GM19468 (cell line): ENCODE measurements around the gene MORN1.

Experiments used
- ATAC-seq: cut with Tn5 transposase; IDR thresholded peaks from one replicate; pipeline ENCODE4 v1.9.1; 2021; ENCODE audit warnings: mild to moderate bottlenecking, moderate library complexity, moderate number of reproducible peaks; ENCODE audit not compliant: unreplicated experiment; ENCODE audit errors: extremely low read depth

Gene MORN1

GRCh38 chr1:2425892-2426291, 34.5 kb upstream of the MORN1 start:
- ATAC-seq = no peak

DNA sequence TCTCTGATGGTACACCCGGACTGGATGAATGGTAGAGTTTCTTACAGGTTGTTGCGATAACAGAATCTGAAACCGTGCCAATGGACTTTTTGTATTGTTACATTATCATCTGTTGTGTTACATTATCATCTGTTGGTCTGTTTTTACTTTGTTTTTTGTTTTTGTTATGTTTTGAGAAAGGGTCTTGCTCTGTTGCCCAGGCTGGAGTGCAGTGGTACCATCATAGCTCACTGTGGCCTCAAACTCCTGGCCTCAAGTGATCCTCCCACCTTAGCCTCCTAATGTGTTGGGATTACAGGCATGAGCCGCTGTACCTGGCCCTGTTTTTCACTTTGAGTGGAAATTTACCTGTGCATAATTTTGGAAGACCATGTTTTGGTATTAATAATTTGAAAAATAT, 31.2 kb upstream of the MORN1 start:
- ATAC-seq = no peak

DNA sequence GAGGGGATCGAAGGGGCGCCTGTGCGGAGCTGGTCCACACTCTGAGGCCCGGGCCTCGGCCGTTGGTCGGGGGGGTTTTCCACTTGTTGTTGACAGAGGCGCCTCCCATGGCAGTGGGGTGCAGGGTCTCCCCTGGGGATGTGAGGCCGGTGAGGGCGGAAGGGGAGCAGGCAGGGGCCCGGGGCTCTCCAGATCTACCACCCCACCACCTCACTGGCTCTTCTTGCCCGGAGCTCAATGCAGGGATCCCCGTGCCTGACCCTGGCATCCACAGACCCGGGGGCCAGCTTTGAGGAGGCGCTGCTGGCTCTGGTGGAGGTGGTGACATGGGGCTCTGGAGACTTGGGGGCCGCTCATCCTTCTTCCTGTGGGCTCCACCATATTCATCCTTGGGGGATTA, 28.1 kb upstream of the MORN1 start:
- ATAC-seq = no peak

- ATAC-seq = no peak
These were observed 27.5 kb upstream of the MORN1 start for GRCh38 chr1:2418791-2419320.

DNA sequence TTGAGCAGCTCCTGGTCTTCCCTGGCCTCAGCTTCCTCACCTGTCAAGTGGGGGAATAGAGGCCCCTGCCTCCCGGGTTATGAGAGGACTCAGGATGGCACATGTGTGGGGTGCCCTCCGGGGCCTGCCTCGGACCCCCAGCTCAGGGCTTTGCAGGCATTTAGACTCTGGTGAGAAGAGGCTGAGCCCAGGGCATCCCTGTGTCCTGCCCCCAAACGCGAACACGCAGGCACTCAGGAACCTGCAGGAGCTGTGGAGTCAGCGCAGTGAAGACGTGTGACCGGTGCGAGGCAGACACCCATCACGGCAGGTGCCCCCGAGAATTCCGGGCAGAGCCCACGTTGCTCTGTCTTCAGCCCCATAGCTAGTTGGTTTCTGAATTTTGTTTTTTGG, 26.5 kb upstream of the MORN1 start:
- ATAC-seq = no peak

DNA sequence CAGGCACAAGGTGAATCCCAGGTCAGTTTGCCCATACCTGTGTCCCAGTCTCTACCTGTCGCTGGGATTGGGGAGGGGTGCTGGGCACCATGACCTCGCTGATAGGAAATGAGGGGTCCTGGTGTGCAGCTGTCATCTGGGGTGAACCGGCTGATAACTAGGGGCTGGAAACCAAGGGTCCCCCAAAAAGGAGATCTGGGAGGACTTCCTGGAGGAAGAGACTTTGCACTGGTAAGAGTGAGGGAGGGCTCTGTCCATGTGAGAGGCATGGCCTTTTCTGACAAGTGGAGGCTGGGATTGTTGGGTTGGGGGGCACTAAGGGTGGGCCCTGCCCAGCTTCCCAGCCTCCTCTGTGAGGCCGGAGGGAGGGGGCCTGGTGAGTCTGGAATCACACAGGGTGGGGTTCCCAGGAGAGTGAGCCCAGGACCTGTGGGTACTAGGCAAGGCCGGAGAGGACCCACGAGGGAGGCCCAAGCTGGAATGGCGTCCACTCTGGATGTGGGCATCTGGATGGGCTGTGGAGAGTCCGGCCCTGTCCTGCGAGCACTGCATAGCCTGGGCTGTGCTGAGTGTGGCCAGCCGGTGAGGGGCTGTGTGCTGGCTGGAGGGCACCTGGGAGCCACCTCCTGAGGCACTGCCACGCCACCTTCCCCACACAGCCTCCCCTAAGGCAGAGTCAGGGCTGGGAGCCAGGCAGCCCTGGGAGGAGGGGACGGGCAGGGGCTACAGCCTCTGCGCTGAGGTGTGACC, 25.9 kb upstream of the MORN1 start:
- ATAC-seq = no peak

- no peak for ATAC-seq
These were observed 25.0 kb upstream of the MORN1 start for GRCh38 chr1:2416403-2416802.

DNA sequence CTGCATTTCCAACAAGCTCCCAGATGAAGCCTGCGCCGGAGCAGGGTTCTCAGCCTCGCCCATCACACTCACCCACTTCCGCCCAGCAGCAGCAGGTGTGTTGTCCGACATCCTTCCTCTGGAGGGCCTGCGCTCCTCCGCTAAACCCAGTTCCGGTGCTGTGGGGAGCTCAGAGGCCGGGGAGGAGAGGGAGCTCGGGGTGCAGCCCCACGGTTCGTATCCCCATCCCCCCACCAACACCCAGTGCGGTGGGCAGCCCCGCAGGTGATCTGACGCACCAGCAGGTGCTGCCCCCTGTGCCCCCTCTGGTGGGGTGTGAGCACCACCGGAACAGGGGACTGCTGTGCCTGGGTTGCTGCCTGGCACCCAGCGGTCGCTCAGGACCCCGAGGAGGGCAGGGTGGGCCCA, 24.5 kb upstream of the MORN1 start:
- no peak for ATAC-seq

- no peak for ATAC-seq
These were observed 24.0 kb upstream of the MORN1 start for GRCh38 chr1:2415337-2415736.

GRCh38 chr1:2414297-2414958, 23.1 kb upstream of the MORN1 start:
- no peak for ATAC-seq

DNA sequence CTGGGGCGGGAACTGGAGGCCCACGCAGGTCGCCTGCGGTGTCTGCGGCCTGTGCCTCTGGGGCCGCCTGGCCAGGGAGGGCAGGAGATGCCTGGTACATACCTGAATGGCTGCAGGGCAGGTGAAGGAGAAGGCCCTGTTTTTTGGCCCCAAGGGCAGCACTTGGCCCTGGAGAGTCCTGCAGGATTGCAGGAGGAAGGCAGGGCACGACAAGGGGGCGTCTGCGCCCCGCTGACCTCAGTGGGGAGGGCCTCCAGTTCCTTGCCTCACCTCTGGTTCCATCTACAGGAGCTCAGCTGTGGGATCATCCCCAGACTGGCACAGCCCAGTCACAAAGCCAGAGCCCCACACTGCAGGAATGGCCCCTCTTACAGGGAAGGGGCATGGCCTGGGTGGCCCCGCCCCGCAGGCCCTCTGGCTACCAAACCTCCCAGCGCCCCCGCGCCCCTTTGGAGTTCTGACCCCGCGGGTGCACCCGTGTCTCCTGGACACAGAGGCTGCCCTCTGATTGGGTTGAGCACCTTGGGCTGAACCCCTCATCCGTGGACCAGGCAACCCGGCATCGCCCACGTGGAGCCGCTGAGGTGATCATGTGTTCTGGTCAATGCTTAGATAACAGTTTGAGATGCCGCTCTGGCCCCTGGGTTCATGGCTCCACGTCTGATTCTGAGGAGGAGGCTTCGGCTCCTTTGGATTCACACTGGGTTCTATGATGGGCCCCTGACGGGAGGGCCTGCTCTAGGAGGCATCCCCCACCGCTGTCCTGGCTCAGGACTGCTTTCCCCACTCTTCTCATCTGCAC, 22.3 kb upstream of the MORN1 start:
- no peak for ATAC-seq

DNA sequence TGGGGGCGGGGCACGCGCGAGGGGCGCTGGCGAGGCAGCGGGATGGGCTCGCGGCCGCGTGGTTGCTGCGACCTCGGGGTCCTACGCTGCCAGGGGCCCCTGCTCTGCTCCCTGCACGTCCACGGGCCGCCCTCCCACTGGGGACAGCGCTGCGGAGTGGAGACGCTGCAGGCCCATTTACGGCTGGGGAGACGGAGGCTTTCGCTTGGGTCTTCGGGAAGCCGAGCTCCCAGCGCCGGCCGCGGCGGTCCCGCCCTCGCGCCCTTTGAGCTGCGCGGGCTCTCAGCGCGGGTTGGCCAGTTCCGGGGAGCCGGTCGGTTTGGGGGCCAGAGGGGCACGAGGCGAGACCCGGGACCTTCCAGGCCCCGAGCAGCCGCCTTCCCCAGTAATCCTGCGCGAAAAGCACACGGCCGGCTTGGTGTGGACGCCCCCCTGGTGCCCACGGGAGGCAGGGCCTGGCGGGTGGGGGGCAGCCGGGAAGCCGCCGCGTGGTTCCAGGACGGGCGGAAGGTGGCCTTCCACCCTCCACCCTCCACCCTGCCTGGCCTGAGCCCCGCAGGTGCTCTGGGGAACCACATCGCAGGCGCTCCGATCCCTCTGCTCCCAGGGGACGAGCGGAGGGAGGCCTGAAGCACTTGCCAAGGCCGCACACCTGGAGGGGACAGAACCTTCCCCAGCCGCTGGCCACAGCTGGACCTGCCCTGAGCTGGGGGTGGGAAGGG, 21.6 kb upstream of the MORN1 start:
- ATAC-seq = no peak

GRCh38 chr1:2412395-2412772, 21.0 kb upstream of the MORN1 start, which contains the start of gene PEX10:
PEX10 (minus strand) TSS chr1:2412564; CDS start chr1:2412502, 62 bp downstream.
- peak; percentile 72 for ATAC-seq

DNA sequence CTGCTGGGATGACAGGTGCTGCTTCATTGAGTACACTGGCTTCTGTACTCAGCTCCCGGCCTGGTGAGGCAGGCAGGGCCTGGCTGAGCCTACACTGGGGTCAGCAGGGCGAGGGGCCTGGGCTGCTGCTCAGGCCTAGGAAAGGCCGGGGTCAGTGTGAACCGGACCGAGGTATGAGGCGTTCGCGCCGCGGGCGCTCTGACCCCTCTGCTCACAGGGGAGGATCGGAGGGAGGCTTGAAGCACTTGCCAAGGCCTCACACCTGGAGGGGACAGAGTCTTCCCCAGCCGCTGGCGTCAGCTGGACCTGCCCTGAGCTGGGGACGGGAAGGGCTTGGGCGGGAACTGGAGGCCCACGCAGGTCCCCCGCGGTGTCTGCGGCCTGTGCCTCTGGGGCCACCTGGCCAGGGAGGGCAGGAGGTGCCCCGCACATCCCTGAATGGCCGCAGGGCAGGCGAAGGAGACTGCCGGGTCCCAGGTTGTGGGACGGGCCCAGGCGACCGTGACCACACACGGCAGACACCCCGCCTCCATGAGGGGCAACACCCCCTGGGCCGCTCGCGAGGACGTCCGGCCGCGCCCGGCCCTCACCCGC, 20.5 kb upstream of the MORN1 start:
- ATAC-seq = peak; percentile 6

DNA sequence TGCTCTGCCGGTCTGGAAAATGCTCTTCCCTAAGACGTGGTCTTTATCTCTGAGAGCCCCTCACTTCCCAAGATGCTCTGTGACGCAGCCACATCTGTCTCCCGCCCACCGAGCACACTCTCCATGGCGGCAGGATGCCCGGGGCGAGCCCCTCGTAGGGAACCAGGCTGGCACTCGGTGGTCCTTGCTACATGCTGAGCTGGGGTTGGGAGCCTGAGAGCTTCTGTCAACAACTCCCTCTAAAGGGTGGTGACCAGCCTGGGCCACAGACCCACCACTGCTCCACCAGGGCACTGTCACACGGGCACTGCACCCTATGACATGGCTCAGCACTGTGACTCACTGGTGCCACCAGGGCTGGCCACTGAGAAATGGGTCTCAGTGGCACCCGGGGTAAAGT, 18.4 kb upstream of the MORN1 start:
- no peak for ATAC-seq

- no peak for ATAC-seq
These were observed 17.5 kb upstream of the MORN1 start for GRCh38 chr1:2408859-2409276.

- no peak for ATAC-seq
These were observed 17.1 kb upstream of the MORN1 start for GRCh38 chr1:2408456-2408855.

- no peak for ATAC-seq
These were observed 16.6 kb upstream of the MORN1 start for GRCh38 chr1:2407991-2408275.

- ATAC-seq = no peak
These were observed 16.0 kb upstream of the MORN1 start for GRCh38 chr1:2407166-2407990.
